OCI-LY7 (cell line): ENCODE results near the gene ITGA3. TPM values are rescaled to one million over a fixed set of nuclear protein-coding genes. Genes with fewer than 3 reads are reported as not detected.

Experiments
- BruUV-seq: library from RNA; stranded (reverse); fragments of 400-500 nt; replicated peaks from 2 replicates; lab custom pipeline; 2021; lab: Mats Ljungman, UMichigan
- CTCF ChIA-PET: fragments of 300-600 bp; sonication (Branson Sonifier 250); formaldehyde crosslinking; loops from one replicate; lab custom pipeline; 2022; ENCODE audit warnings: antibody characterized with exemption; ENCODE audit not compliant: unreplicated experiment; lab: Charles Lee
- POLR2A ChIA-PET: fragments of 300-600 bp; sonication (Branson Sonifier 250); formaldehyde crosslinking; loops from one replicate; lab custom pipeline; 2022; ENCODE audit warnings: antibody characterized with exemption; lab: Charles Lee
- DNase-seq: peaks from one replicate; pipeline ENCODE4 v3.0.0-alpha.2; 2015; ENCODE audit warnings: low spot score
- H2AFZ ChIP-seq: fragments of 200-600 bp; sonication (generic), shearing (Covaris generic); 2 replicates; pipeline ENCODE4 v1.6.1; 2014; ENCODE audit warnings: mild to moderate bottlenecking, antibody characterized with exemption, low read length, moderate library complexity
- H3K27ac ChIP-seq: fragments of 200-600 bp; sonication (generic); 2 replicates; pipeline ENCODE4 v1.5.1; 2014; ENCODE audit warnings: mixed run types, low read depth, mild to moderate bottlenecking, moderate library complexity, low read length, inconsistent platforms; ENCODE audit not compliant: poor library complexity, severe bottlenecking
- H3K36me3 ChIP-seq: fragments of 200-600 bp; sonication (generic); 2 replicates; pipeline ENCODE4 v1.6.1; 2014; ENCODE audit warnings: mild to moderate bottlenecking, antibody characterized with exemption, low read length, moderate library complexity, mixed read lengths; ENCODE audit not compliant: insufficient read depth
- H3K4me1 ChIP-seq: fragments of 200-600 bp; sonication (generic); 2 replicates; pipeline ENCODE4 v1.5.1; 2014; ENCODE audit warnings: mild to moderate bottlenecking, low read length; ENCODE audit not compliant: insufficient read depth, poor library complexity, severe bottlenecking
- H3K4me2 ChIP-seq: fragments of 200-600 bp; sonication (generic); 2 replicates; pipeline ENCODE4 v1.6.1; 2014; ENCODE audit warnings: mild to moderate bottlenecking, low read length
- H3K4me3 ChIP-seq: fragments of 200-600 bp; sonication (generic); 2 replicates; pipeline ENCODE4 v1.5.1; 2014; ENCODE audit warnings: mild to moderate bottlenecking, low read depth, low read length; ENCODE audit not compliant: poor library complexity, severe bottlenecking
- H3K79me2 ChIP-seq: fragments of 200-600 bp; sonication (generic); 2 replicates; pipeline ENCODE4 v1.6.1; 2016; ENCODE audit warnings: low read depth, mild to moderate bottlenecking, low read length, moderate library complexity, mixed read lengths; ENCODE audit not compliant: insufficient read depth
- H3K9me2 ChIP-seq: fragments of 200-600 bp; sonication (generic); 2 replicates; pipeline ENCODE4 v1.6.1; 2016; ENCODE audit warnings: mild to moderate bottlenecking, low read length, mixed read lengths; ENCODE audit not compliant: insufficient read depth
- H3K9me3 ChIP-seq: fragments of 200-600 bp; sonication (generic); 2 replicates; pipeline ENCODE4 v1.6.1; 2014; ENCODE audit warnings: mild to moderate bottlenecking, mixed run types, low read length, mixed read lengths
- H4K20me1 ChIP-seq: fragments of 200-600 bp; sonication (generic); 2 replicates; pipeline ENCODE4 v1.6.1; 2014; ENCODE audit warnings: mild to moderate bottlenecking, antibody characterized with exemption, low read length, moderate library complexity, mixed read lengths; ENCODE audit not compliant: insufficient read depth
- EZH2phosphoT487 ChIP-seq: fragments of 200-600 bp; sonication (generic); IDR thresholded peaks from 2 replicates; pipeline ENCODE4 v1.6.1; 2018; ENCODE audit warnings: low read depth, borderline replicate concordance, mild to moderate bottlenecking, mixed run types, antibody characterized with exemption, low read length, moderate library complexity, mixed read lengths
- intact Hi-C: fragments of 100-400 bp; cut with micrococcal nuclease; formaldehyde crosslinking; loops from one replicate; pipeline ENCODE4 v1.10.0; 2022; ENCODE audit not compliant: unreplicated experiment
- total RNA-seq, 2 experiments: library from RNA; depleted of rRNA in 1 of 2; stranded (reverse); fragments of >200 nt in 1 of 2; shearing (Covaris generic) in 1 of 2; gene quantifications; 2 replicates each; pipeline ENCODE4 v1.2.3, GENCODE V29; 2014 to 2022
- TF ChIP-seq, protein P1 (sequence below): fragments of 200-600 bp; sonication (generic); conservative IDR thresholded peaks from 2 replicates; pipeline ENCODE4 v1.5.1; 2014; ENCODE audit warnings: mild to moderate bottlenecking, antibody characterized with exemption, low read length, moderate library complexity, mixed read lengths

Gene ITGA3
- total RNA-seq, 2 experiments from 2014 or later, result 15.2 to 30.7 TPM

DNA sequence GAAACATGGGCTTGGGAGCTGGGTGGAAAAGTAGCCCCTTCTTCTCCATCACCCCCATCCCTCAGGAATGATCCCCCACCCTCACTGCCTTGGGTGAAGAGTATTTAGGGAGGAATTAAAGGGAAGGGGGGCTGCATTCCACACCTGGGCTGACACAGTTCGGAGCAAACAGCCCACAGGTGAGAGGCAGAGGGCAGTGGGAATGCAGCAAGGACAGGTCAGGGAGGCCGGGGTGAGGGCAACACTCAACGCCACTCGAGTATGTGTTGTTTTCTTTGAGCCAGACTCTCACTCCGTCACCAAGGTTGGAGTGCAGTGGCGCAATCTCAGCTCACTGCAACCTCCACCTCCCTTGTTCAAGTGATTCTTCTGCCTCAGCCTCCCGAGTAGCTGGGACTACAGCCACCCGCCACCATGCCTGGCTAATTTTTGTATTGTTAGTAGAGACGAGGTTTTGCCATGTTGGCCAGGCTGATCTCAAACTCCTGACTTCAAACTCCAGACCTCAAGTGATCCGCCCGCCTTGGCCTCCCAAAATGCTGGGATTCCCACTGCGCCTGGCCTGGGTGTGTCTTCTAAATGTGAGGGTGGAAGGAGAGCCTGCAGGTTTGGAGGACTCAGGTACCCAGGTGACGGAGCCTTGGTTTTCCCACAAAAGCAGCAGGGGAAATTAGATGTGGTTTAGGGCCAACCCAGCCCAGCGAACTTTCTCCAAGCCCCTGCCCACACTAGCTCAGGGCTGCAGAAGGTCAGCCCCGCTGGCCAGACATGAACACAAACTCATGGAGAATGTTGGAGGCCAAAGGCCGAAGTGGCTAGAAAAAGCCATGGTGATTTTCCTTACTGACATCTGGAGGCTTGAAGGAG is 21.2 kb upstream of the ITGA3 start:
- no peaks in the 10 kb centered on the region for H3K79me2 ChIP-seq
- BruUV-seq, result no TSS peak
- H4K20me1 ChIP-seq, result no peaks in the 10 kb centered on the region
- no peak for DNase-seq
- H3K36me3 ChIP-seq, result no peaks in the 10 kb centered on the region
- TF ChIP-seq EZH2phosphoT487, result no peak
- TF ChIP-seq, protein P1, sequence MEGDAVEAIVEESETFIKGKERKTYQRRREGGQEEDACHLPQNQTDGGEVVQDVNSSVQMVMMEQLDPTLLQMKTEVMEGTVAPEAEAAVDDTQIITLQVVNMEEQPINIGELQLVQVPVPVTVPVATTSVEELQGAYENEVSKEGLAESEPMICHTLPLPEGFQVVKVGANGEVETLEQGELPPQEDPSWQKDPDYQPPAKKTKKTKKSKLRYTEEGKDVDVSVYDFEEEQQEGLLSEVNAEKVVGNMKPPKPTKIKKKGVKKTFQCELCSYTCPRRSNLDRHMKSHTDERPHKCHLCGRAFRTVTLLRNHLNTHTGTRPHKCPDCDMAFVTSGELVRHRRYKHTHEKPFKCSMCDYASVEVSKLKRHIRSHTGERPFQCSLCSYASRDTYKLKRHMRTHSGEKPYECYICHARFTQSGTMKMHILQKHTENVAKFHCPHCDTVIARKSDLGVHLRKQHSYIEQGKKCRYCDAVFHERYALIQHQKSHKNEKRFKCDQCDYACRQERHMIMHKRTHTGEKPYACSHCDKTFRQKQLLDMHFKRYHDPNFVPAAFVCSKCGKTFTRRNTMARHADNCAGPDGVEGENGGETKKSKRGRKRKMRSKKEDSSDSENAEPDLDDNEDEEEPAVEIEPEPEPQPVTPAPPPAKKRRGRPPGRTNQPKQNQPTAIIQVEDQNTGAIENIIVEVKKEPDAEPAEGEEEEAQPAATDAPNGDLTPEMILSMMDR, result no peak
- H3K27ac ChIP-seq, result no peak overlapping the region
- H3K9me2 ChIP-seq, result no peaks in the 10 kb centered on the region
- H3K4me2 ChIP-seq, result no peak overlapping the region
- H2AFZ ChIP-seq, result no peak overlapping the region
- intact Hi-C loops, result no loop called here
- no peaks in the 10 kb centered on the region for H3K4me1 ChIP-seq
- H3K4me3 ChIP-seq, result no peak overlapping the region
- H3K9me3 ChIP-seq, result no peaks in the 10 kb centered on the region
- CTCF ChIA-PET, result no interaction called here
- POLR2A ChIA-PET, result interaction anchor here (0.7 kb wide), 1 partner anchor 567 kb away, joined by 5 read pairs; no protein-coding TSS in a partner anchor

DNA sequence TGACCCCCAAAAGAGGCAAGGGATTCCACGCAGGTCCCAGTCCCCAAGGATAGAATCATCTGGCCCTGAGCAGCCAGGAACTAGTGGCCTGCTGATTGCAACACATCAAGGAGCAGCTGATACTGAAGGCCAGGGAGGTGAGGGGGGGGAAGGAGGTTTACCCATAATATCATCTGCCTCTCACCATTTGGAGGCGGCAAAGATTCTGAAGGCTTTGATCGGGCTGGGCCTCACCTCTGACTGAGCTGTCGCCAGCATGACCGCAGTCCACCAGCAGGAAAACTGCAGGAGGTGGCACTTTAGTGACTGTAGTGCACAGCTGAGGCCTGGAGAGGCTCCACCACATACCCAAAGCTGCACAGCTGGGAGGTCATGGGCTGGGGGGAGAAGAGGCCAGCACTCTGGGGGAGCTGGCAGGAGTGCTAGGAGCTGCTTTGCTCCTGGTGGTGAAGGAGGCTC is 20.5 kb upstream of the ITGA3 start:
- H3K4me1 ChIP-seq, result no peaks in the 10 kb centered on the region
- no peaks in the 10 kb centered on the region for H4K20me1 ChIP-seq
- no peaks in the 10 kb centered on the region for H3K9me2 ChIP-seq
- H3K4me3 ChIP-seq, result no peak overlapping the region
- BruUV-seq, result no TSS peak
- H3K4me2 ChIP-seq, result no peak overlapping the region
- intact Hi-C loops, result no loop called here
- CTCF ChIA-PET, result no interaction called here
- H3K27ac ChIP-seq, result no peak overlapping the region
- H3K79me2 ChIP-seq, result no peaks in the 10 kb centered on the region
- no peaks in the 10 kb centered on the region for H3K9me3 ChIP-seq
- TF ChIP-seq EZH2phosphoT487, result no peak
- TF ChIP-seq, protein P1, result no peak
- POLR2A ChIA-PET, result no interaction called here
- no peak overlapping the region for H2AFZ ChIP-seq
- no peaks in the 10 kb centered on the region for H3K36me3 ChIP-seq
- DNase-seq, result no peak

DNA sequence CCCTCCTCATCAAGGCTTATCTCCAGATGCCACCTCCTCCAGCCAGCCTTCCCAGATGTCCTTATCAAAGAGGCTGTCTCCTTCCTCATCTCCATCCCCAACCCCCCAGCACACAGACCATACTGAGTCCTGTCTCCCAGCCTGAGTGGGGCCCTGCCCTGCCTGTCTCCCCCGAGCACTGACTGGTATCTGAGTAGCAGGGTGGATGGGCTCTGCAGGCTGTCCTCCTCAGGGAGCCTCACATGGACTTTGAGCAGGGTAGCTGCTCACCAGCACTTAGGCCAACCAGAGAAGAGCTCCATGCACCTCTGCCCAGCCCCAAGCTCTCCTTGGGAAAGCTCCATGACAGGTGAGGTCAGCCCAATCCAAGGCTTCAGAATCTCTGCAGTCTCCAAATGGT is 20.0 kb upstream of the ITGA3 start:
- Histone ChIP-seq H2AFZ (no peak overlapping the region), H3K4me1 (no peaks in the 10 kb centered on the region), H3K4me3 (no peak overlapping the region), H3K9me2 (no peaks in the 10 kb centered on the region), H4K20me1 (no peaks in the 10 kb centered on the region), H3K9me3 (no peaks in the 10 kb centered on the region), H3K4me2 (no peak overlapping the region), H3K27ac (no peak overlapping the region), H3K36me3 (no peaks in the 10 kb centered on the region), H3K79me2 (no peaks in the 10 kb centered on the region)
- POLR2A ChIA-PET, result no interaction called here
- BruUV-seq, result no TSS peak
- TF ChIP-seq EZH2phosphoT487, result no peak
- TF ChIP-seq, protein P1, result no peak
- CTCF ChIA-PET, result no interaction called here
- intact Hi-C loops, result no loop called here
- no peak for DNase-seq
